NCI-H2171 treated with DMSO at 0.1 percent for 48 hours (cell line): ENCODE results near the gene EMX2.

Experiments
- DNase-seq: peaks from one replicate; lab custom pipeline; 2025; lab: John Stamatoyannopoulos, UW

The EMX2 gene

DNA sequence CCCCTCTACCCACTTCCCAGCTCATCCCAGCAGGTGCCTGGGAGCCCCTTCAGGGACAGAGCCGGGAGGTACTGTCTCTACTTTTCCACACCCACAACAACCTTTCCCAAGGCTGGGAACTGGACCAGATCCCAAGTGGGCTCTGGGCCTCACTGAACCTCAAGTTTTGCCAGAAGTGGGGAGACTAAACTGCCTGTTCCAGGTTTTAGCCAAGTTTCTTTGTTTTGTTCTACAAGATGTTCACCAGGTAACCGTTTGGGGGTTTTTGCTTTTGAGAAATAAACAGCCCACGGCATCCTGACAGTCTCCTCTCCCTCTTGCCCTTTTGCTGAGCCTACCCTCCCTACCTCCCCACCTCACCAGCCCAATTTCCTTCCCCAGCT is 10.6 kb upstream of the EMX2 start:
- DNase-seq: no peak

DNA sequence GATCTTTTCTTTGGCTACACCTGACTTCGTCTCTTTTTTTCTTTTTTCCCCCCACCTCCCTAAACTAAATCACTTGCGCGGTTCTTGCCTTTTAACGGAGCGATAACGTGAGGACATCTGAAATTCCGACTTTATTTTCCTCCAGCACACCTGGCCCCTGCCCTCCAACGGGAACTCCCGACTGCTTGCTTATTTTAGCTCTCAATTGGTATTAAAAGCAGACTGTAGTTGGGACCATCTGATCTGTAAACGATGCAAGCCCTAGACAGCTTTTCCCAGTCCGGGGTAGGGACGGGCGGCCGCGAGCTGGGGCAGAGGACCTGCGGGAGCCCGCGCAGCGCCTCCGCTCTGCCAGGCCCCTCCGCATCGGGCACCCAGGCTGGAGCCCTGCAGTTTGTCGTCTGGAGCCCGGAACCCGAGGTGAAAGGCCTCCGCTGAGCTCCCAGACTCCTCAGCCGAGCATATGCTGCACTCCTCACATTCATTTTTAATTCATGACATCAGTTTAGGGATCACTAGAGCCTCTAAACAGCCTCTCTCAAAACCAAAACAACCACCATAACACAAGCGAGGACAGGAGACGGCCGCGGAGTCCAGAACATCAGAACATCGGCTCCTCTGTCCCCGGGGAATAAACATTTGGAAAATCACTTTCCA is 10.0 kb upstream of the EMX2 start:
- DNase-seq: no peak

DNA sequence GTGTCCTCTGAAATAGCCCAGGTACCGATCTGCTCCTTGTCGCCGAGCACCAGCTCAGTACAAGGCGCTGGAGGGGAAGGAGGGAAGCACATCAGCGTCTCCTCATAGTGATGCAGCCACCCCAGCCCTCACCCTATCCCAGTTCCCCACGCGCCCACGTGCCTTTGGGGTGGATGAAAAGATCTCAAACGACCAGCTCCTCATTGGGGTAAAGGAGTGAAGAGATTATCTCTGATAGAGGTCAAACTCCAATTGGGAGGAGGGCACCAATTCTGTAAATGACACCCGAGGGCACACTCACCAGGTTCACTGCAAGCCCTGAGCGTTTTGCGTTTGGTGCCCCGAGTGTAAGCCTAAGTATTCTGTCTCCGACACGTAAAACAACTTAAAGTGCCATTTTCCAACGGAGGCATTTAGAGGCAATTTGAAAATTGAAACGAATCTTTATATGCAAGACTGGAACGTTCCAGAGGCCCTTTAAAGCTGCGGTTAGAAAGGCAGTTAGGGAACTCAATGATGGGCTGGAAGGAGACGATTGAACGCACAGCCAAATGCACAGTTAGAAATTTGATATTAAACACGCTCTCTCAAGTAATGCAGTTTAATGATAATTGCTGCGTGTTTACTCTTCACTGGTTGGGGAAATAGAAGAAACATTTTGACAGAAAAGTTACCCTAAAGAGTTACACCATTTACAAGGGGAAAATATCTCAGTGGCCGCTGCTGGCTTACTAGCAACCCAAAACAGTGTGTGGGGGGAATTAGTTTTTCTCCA is 8.9 kb upstream of the EMX2 start:
- peak; percentile 15 for DNase-seq

DNA sequence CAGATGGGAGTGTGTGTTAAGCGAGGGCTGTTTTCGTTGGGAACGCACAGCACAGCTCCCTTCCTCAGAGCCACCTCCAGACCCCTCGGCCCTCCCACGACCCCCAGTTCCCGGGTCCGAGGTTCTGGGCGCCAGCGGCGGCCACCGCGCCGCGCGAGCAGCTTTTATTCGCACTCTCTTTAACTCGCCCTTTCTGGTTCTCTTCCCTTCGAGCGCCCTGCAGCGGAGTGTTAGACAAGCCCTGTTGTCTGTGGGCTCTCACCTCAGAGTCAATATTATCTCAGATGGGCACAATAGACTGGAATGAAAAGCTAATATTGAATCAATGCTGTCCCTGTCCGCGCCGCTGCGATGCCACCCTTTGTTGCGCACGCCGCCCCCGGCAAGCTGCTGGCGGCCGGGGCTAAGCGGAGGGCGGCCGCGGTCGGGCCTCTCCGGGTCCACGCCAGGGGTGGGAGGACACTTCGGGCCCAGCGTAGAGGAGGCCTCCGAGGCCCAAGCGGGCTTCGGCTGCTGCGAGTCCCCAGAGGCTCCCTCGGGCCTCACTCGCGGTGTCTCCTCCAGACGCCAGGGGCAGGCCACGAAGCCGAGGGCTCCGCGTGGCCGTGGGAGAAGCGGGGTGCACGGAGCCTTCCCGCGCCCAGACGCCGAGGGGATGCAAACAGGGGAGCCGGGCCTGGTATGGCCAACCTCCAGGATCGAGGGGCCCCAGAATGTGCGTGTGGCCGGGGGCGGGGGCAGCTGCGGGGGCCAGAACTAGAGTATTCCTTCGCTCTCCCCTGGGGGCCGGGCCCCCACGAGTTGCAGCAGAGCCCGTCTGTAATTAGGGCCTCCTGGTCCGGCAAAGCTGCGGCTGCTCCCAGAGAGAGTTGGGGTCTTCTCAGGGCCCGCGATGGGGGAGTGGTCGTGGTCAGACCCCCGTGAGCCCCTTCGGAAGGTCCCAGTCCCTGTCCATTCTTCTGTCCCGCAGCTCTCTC is 7.9 kb upstream of the EMX2 start:
- DNase-seq: no peak

DNA sequence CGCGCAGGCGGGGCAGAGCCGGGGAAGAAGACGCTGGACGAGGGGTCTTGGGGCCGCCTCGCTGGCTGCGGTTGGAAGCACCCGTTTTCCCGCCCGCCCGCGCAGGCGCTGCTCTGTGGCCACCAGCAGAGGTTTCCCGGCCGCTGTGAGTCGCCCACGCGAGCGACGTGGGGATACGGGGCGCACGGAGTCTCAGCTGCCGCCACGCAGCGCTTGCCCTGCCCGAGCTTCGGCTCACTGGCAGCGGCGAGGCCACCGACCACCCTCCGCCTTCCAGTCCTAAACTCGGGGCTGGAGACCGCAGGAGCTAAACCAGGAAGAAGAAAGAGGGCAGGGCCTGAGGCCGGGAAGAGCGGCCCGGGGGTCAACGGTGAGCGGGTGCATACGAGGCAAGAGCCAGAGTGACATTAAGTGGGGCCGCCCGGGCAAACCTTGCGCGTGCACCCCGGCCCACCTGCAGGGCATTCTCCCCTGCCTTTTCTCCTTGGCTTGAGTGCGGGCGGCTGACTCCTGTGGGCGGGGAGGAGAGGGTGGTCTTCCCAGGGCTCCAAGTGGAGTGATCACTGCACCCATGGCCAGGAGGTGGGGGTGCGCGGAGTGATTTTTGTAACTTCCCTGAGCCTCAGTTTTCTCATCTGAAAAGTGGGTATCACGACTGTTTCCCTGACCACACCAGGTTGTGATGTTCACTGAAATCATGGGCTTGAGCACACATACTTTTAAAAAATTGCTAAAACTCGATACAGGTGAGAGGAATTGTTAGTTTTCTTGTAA is 7.1 kb upstream of the EMX2 start:
- DNase-seq: no peak

DNA sequence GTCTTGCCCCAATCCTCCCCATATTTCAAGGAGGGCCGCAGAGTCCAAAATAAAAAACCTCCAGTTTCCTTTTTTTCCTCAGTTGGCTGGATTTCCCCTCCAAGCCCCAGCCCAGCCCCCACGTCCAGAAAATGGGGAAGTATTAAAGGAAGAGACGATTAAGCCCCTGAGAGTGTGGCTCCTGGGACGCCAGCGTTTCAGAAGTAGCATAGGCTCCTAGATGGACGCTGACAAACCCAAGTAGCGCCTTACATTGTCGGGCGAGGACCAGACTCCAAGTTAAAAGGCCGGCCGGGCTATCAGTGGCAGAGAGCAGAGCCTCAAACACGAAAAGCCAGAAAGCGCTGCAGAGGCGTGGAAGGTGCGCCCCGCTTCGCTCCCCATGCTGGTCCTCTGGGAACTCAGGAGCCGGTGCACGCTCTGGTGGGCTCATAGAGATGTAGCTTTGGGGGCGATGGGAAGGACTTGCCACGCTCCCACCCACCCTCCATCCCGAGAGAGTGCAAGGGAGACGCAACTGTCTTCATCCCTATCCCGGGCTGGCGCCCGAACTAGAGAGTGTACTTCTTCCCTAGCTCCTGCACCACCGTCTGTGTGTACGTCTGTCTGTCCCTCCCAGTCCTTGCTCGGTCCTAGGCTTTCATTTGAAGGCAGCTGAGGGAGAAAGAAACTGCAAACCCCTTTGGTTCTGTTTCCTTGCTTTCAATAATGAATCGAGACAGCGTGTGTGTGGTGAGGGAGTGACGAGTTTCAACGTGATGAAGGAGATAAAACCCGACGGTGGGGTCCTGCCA is 6.3 kb upstream of the EMX2 start:
- no peak for DNase-seq

DNA sequence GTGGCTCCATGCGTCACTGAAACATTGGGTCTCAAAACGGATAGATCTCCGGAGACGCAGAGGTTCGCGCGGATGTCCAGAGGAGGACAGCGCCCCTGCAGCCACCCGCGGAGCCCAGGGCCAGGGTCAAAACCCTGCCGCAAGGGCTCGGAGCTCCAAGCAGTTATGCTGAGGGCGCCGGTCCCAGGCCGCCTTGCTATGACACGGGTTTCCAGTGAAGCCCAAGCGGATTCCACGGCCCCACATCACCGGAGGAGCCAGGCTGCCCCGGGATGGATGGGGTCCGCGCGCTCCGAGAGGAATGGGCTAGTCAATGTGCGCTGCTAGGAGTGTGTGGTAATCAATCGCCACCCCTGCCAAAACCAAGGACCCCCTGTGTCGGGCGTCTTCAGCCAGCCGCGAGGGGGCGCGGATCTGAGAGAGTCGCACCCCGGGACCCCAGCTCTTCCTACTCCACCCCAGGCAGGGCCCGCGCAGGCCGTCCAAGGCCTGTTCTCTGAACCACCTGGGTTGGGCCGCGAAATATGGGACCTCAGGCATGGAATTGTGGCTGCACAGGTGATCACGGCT is 5.6 kb upstream of the EMX2 start:
- DNase-seq: no peak

DNA sequence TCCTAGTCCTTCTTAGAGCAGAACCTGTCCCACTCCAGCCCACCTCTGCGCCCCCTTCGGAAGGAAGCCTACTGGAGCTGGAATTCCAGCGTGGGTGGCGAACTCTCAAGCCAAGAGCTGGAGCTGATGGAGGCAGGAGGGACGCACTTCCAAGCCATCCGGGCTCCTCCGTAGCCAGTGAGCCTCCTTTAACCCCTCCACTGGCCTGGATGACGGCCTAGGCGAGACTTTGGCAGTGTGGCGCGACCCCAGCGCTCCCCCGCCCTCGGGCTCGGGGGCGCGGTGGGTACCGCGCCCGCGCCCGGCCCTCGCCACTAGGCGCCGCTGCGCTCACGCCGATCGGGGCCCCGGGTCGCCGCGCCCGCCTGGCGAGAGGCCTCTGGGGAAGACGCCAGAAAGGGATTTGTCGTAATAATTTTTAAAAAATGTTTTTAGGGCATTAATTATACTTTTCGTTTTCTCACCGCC is 5.1 kb upstream of the EMX2 start:
- DNase-seq: no peak

DNA sequence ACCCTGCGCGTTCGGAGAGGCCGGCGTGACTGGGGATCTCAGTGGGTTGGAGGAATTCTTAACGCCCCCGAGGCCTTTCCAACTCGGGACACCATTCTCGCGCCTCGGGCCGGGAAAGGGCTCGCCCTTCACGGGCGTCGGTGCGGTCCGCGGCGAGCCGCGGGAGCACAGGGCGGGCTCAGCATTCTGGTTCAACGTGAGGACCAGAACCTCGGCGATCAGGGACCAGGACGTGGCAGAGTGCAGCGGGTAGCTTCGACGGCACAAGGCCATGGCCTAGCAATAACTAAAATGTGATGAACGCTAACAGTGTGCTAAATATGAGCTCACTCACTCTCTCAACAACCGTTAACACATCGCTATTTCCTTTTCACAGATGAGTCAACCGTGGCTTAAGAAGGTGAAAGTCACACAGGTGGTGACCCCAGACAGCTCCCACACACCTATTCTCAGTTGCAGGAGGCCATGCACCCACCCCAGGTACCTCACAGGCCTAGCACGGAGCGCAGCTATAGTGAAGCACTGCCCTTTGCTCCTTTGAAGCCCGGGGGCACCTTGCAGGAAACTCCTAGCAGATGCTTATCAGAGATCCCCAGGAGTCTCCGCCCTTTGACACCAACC is 4.5 kb upstream of the EMX2 start:
- no peak for DNase-seq

DNA sequence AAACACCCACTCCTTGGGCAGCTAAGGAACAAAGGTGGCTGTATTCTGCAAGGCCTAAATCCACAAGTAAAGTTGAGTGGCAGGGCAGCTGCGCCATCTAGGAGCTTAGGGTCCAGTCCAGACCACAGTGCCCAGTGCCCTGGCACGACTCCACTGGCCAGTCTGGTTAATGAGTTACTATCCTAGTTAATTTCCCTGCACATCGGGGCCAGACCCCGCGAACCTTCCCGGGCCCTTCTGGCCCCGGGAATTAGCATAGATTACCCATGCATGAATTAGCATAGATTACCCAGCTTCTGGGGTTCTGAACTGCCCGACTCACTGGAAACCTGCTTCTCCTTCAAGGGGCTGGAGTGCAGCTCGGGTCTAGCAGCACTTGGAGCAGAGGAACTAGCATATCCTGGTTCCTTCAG is 3.2 kb upstream of the EMX2 start:
- DNase-seq: no peak

DNA sequence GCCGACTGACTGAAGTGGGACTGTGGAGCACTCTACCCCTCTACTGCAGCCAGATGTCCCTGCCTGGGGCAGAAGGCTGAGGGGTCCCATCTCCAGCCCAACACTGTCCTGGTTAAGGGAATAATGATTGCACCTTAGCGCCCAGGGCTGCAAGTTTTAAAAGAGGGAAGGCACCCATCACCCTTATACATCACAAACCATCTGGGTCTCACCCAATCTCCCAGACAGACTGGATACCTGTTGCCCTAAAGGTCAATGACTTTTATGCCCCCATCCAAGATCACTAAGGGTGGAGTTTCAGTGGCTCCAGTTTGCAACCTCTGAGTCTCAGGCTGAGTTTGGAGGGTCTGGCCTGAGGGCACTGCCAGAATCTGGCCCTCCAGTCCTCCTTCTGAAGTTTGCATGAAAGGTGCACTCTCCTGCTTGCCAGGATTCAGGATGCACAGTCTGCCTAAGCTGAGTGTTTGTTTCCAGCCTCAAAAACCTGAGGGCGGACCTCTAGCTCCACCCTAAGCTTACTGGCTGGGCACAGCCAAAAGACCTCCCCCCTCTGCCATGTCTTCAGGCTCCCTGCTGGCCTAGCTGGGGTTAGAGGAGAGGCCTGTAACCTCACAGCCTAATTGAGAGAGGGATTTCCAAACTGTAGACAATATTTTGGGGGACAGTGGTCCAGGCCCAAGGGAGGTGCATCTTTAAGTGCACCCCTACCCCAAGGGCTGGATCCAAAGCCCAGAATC is 2.5 kb upstream of the EMX2 start:
- DNase-seq: no peak

DNA sequence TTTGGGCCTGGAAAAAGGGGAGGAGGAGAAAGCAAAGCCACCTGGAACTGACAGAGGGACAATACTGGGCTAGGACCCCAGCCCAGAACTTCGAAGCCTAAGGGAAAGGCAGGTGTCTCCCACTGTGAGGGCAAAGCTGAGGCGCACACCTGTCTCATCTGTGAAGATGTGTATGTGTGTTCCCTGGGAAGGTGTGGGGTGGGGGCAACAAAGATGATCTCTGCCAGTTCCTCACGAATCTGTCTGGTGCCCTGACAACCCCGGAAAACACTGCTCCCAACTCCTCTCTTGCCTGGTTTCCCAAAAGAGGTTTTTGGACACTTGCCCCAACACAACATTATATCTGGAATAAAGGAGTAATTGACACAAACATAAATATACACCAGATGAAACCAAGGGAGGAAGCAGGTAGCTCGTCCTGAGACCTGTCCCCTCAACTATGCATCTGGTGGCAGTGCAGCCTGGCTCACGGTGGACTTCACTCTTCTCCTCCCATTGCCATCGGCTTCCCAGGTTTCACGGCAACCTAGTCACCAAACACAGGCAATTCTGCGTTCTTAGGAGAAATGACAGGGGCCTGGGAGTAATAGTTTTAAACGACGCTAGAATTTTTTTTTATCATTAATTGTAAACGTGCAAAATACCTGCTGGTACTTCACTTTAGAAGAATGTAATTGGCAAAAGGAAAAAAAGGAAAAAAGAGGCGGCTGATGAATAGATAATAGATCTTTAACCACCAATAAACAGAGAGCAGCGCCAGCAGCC is 1.7 kb upstream of the EMX2 start:
- no peak for DNase-seq

DNA sequence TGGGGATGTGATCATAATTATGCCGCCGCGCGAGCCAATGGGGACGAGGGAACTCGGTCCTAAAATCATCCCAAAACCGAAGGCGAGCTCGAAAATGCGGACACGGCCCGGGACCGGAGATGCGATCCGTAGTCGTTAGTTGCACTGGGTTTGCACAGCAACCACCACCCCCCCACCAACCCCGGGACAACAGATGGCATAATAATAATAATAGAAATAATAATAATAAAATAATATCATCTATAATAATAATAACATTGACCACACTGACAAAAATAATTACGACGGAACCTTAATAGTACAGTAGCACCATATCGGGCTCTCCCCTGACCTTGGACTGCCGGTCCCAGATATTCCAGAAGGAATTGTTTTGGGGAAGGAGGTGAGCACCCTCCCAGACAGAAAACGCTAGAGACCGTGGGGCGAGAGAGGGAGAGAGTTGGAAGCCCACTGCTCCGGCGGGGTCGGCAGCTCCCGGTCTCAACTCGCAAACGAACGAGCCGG is 1.1 kb upstream of the EMX2 start:
- no peak for DNase-seq

DNA sequence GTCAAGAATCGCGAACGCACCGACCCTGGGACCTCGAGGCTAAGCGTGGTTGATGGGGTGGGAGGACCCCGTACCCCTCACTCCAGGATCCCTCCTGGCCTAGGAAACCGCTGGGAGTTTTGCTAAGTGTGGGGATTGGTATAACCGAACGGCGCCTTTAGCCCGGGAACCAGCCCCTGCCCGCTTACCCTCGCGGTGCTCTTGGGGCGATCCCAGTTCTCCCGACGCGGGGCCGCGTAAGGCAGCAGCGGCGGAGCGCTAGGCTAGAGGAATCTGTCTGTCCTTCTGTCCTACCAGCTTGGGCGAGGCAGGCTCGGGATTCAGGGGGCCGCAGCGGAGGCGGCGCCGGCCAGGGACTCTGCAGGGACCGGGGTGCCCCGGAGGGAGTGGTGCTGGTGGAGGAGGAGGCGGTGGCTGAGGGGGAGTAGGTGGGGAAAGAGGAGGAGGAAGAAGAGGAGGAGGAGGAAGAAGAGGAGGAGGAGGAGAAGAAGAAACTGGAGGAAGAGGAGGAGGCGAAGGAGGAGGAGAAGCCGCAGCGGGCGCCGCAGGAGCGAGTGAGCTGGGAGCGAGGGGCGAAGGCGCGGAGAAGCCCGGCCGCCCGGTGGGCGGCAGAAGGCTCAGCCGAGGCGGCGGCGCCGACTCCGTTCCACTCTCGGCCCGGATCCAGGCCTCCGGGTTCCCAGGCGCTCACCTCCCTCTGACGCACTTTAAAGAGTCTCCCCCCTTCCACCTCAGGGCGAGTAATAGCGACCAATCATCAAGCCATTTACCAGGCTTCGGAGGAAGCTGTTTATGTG is 439 bp upstream of the EMX2 start:
- DNase-seq: no peak

DNA sequence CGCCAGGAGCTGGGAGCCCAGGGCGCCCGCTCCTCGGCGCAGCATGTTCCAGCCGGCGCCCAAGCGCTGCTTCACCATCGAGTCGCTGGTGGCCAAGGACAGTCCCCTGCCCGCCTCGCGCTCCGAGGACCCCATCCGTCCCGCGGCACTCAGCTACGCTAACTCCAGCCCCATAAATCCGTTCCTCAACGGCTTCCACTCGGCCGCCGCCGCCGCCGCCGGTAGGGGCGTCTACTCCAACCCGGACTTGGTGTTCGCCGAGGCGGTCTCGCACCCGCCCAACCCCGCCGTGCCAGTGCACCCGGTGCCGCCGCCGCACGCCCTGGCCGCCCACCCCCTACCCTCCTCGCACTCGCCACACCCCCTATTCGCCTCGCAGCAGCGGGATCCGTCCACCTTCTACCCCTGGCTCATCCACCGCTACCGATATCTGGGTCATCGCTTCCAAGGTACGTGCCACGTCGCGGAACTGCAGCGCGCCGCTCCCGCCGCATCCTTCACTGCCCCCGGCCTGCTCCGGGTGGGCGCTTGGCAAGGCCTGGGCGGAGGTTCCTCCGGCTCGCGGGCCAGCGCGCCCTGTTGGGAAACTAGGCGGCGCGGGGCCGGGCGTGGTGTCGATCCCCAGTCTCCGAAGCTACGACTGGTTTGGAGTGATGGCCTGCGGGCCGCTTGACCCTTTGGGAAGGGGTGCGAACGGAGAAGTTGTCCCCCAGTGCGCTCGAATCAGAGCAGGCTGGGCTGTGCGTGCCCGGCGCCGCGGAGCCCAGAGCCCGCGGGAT is 868 bp downstream of the EMX2 start:
- no peak for DNase-seq

DNA sequence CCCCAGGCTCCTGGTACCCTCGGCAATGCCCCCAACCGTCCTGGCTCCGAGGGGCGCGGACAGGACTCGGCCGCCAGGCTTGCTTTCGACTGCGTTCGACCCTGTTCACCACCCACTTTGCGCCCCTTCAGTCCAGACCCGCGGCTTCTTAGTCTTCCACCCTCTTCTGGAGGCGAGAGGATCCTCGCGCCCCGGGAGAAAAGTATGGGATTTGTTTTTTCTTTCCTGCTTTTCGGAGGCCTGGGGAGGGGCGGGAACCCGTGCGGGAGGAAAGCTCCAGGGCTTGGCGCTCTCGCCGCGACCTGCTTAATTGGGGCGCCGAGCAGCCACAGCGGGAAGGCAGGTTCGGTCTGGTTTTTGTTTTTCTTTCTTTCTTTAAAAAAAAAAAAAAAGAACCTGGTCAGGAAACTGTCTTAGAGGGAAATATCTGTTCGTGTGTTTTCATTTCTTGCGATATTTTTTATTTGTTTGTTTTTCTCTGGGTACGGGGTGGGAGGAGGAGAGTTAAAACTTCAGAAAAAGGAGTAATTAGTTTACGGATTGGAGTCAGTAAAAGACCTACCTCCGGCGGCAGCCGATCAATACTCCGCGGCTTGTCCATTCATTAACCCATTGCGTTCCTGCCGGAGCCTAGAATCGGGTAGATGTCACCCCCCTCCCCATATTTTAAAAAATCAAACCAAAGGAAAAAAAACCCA is 1.6 kb downstream of the EMX2 start:
- DNase-seq: no peak
